ENCODE measurements around the gene PTPRS.

PTPRS gene

DNA sequence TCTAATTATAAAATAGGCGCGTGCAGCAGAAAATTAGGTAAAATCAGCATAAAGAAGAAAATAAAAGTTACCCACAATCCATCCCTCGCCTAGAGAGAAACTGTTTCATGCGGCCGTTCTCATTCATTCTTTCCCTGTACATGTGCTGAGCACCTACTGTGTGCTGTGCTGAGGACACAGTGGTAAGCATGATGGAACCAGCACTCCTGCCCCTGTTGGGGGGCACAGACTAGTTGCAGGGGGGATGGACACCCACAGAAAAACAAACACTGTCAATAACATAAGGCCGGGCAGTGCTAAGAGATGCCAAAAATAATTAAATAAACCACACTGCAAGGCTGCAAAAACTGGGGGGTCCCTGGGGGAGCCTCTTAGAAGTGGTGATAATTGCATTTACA, 43.3 kb downstream of the PTPRS start:
- H3K36me3 ChIP-seq (replicated peaks; ENCODE audit: low read depth, low read length): no peaks in the 10 kb centered on the region
- no peaks in the 10 kb centered on the region for H3K79me2 ChIP-seq (ENCODE audit: low read length)
- H4K20me1 ChIP-seq (ENCODE audit: insufficient read depth, low read length): no peaks in the 10 kb centered on the region
- no peak overlapping the region for H3K4me2 ChIP-seq (ENCODE audit: low read length)
- H3K9me3 ChIP-seq (ENCODE audit: insufficient read depth, low read length): no peaks in the 10 kb centered on the region
- H3K27me3 ChIP-seq (ENCODE audit: low read depth, low read length): no peaks in the 10 kb centered on the region
- H3K9ac ChIP-seq (ENCODE audit: low read length): no peak overlapping the region
- no peak for TF ChIP-seq EZH2phosphoT487 (IDR thresholded peaks at IDR 0.05; ENCODE audit: low read depth)
- TF ChIP-seq, protein P1, sequence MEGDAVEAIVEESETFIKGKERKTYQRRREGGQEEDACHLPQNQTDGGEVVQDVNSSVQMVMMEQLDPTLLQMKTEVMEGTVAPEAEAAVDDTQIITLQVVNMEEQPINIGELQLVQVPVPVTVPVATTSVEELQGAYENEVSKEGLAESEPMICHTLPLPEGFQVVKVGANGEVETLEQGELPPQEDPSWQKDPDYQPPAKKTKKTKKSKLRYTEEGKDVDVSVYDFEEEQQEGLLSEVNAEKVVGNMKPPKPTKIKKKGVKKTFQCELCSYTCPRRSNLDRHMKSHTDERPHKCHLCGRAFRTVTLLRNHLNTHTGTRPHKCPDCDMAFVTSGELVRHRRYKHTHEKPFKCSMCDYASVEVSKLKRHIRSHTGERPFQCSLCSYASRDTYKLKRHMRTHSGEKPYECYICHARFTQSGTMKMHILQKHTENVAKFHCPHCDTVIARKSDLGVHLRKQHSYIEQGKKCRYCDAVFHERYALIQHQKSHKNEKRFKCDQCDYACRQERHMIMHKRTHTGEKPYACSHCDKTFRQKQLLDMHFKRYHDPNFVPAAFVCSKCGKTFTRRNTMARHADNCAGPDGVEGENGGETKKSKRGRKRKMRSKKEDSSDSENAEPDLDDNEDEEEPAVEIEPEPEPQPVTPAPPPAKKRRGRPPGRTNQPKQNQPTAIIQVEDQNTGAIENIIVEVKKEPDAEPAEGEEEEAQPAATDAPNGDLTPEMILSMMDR (IDR thresholded peaks at IDR 0.05; ENCODE audit: low read depth, low read length): no peak
- H2AFZ ChIP-seq (ENCODE audit: low read depth, low read length): no peak overlapping the region
- no peaks in the 10 kb centered on the region for H3K4me1 ChIP-seq (ENCODE audit: low read length)
- H3K27ac ChIP-seq (ENCODE audit: low read length): no peak overlapping the region
- no peak overlapping the region for H3K4me3 ChIP-seq (ENCODE audit: low read length)

DNA sequence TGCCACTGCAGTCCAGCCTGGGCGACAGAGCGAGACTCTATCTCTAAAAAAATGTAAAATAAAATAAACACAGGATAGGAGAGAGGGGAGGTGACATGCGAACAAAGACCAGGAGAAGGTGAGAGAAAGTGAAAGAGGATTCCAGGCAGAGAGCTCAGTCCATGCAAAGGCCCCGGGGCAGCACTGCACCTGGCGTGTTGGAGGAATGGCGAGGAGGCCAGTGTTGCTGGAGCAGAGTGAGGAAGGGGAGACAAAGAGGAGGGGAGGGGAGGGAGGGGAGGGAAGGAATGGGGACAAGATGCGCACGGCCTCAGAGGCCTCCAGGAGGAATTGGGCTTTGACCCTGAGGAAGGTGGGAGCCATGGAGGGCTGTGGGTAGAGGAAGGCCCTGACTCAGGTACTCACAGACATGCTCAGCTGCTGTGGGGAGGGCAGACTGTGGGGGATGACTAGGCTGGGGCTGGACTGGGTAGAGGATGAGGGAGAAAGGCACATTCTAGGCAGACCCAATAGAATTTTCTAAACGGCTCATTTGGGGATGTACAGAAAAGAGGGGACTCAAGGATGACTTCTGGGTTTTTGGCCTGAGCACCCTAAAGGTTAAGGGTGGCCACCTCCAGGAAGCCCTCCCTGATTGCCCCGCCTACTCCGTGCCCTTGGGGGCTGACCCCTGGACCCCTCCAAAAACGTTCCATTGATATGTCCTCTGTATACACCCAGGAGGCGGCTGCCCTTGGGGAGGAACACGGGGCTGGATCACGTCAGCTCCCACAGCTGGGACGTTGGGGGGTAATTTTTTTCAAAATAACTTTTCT, 43.9 kb downstream of the PTPRS start:
- Histone ChIP-seq H3K4me3 (ENCODE audit: low read length) (no peak overlapping the region), H3K4me1 (ENCODE audit: low read length) (no peaks in the 10 kb centered on the region), H3K27ac (ENCODE audit: low read length) (no peak overlapping the region), H4K20me1 (ENCODE audit: insufficient read depth, low read length) (no peaks in the 10 kb centered on the region), H2AFZ (ENCODE audit: low read depth, low read length) (no peak overlapping the region), H3K27me3 (ENCODE audit: low read depth, low read length) (no peaks in the 10 kb centered on the region), H3K9ac (ENCODE audit: low read length) (no peak overlapping the region), H3K4me2 (ENCODE audit: low read length) (no peak overlapping the region), H3K79me2 (ENCODE audit: low read length) (no peaks in the 10 kb centered on the region), H3K9me3 (ENCODE audit: insufficient read depth, low read length) (no peaks in the 10 kb centered on the region), H3K36me3 (replicated peaks; ENCODE audit: low read depth, low read length) (no peaks in the 10 kb centered on the region)
- TF ChIP-seq EZH2phosphoT487 (IDR thresholded peaks at IDR 0.05; ENCODE audit: low read depth): no peak
- TF ChIP-seq, protein P1 (IDR thresholded peaks at IDR 0.05; ENCODE audit: low read depth, low read length): no peak

DNA sequence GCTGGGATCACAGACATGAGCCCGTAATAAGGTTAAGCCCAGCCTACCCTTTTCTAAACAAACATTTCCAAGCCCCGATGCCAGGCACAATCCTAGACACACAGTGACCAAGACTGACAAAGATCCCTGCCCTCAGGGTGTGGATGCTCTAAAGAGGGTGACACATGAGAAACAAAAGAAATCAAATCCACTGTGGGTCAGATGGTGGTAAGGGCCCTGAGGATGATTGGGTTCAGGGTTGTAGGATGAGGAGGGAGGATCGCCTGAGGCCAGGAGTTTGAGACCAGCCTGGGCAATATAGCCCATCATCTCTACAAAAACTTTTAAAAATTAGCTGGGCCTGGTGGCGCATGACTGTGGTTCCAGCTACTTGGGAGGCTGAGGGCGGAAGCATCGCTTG, 44.6 kb downstream of the PTPRS start:
- H3K36me3 ChIP-seq (replicated peaks; ENCODE audit: low read depth, low read length): no peaks in the 10 kb centered on the region
- H4K20me1 ChIP-seq (ENCODE audit: insufficient read depth, low read length): no peaks in the 10 kb centered on the region
- no peaks in the 10 kb centered on the region for H3K27me3 ChIP-seq (ENCODE audit: low read depth, low read length)
- H3K27ac ChIP-seq (ENCODE audit: low read length): no peak overlapping the region
- no peak overlapping the region for H3K9ac ChIP-seq (ENCODE audit: low read length)
- TF ChIP-seq EZH2phosphoT487 (IDR thresholded peaks at IDR 0.05; ENCODE audit: low read depth): no peak
- TF ChIP-seq, protein P1 (IDR thresholded peaks at IDR 0.05; ENCODE audit: low read depth, low read length): no peak
- no peaks in the 10 kb centered on the region for H3K4me1 ChIP-seq (ENCODE audit: low read length)
- no peak overlapping the region for H3K4me2 ChIP-seq (ENCODE audit: low read length)
- no peaks in the 10 kb centered on the region for H3K9me3 ChIP-seq (ENCODE audit: insufficient read depth, low read length)
- no peaks in the 10 kb centered on the region for H3K79me2 ChIP-seq (ENCODE audit: low read length)
- no peak overlapping the region for H3K4me3 ChIP-seq (ENCODE audit: low read length)
- H2AFZ ChIP-seq (ENCODE audit: low read depth, low read length): no peak overlapping the region

DNA sequence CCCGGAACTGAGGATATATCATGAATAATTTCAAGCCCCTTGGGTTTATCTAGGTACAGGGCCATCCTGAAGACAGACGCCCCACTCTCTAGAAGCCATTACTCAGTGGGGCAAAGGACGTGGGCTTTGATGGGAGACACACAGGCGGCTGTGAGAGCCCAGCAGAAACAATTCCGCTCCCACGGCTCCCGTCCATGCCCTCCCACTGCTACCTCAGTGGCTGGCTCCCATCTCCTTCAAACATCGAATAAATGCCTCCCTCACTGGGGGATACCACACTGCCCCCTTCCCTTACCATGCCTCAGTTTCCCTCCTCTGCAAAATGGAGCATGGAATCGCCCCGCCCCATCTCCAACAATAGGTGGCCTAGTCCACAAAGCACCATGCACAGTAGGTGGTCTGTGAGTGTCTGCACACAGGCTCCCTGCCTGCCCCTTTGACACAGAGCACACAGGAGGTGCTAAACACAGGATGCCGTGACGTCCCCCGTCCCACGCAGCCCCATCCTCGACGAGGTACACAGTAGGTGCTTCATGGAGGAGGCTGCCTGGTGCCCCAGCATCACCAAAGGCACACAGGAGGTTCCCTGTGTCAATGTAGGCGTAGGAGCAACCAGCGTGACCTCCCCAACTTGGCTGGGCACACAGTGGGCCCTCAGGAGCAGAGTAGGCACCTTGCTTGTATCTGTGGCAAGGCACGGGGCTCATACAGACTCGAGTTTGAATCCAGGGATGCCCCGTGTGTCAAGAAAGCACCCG, 46.0 kb downstream of the PTPRS start:
- no peaks in the 10 kb centered on the region for H3K79me2 ChIP-seq (ENCODE audit: low read length)
- no peak overlapping the region for H3K4me3 ChIP-seq (ENCODE audit: low read length)
- no peaks in the 10 kb centered on the region for H3K36me3 ChIP-seq (replicated peaks; ENCODE audit: low read depth, low read length)
- H3K27ac ChIP-seq (ENCODE audit: low read length): no peak overlapping the region
- H3K4me2 ChIP-seq (ENCODE audit: low read length): no peak overlapping the region
- no peaks in the 10 kb centered on the region for H3K4me1 ChIP-seq (ENCODE audit: low read length)
- no peak overlapping the region for H2AFZ ChIP-seq (ENCODE audit: low read depth, low read length)
- no peaks in the 10 kb centered on the region for H3K27me3 ChIP-seq (ENCODE audit: low read depth, low read length)
- H4K20me1 ChIP-seq (ENCODE audit: insufficient read depth, low read length): no peaks in the 10 kb centered on the region
- H3K9me3 ChIP-seq (ENCODE audit: insufficient read depth, low read length): no peaks in the 10 kb centered on the region
- no peak overlapping the region for H3K9ac ChIP-seq (ENCODE audit: low read length)
- TF ChIP-seq, protein P1 (IDR thresholded peaks at IDR 0.05; ENCODE audit: low read depth, low read length): no peak
- no peak for TF ChIP-seq EZH2phosphoT487 (IDR thresholded peaks at IDR 0.05; ENCODE audit: low read depth)
